DOHH2 (cell line): ENCODE measurements around the gene CTTN.

Experiments
- CTCF ChIP-seq: fragments of 200-600 bp; sonication (generic); IDR thresholded peaks from one replicate; pipeline ENCODE4 v1.5.1; 2014; ENCODE audit warnings: antibody characterized with exemption, mild to moderate bottlenecking, low read depth, low read length; ENCODE audit not compliant: poor library complexity, severe bottlenecking
- EZH2phosphoT487 ChIP-seq: fragments of 200-600 bp; sonication (generic); IDR thresholded peaks from 2 replicates; pipeline ENCODE4 v1.6.1; 2017; ENCODE audit warnings: borderline replicate concordance, mild to moderate bottlenecking, antibody characterized with exemption, low read length, moderate library complexity, mixed read lengths

GRCh38 chr11:70378506-70379134 lies 19.7 kb upstream of the CTTN start:
- TF ChIP-seq CTCF (peak; percentile 27), EZH2phosphoT487 (no peak)
